NCI-H1105 (cell line): Measurements from ENCODE around the gene SMG6.
A peak's percentile ranks its signal among the peaks of the same experiment; 100 is the strongest.
"Not testable (repeated sequence)": the region's sequence is repeated elsewhere in the genome, so short reads cannot be mapped to it uniquely, and the experiment has no call there.

Source experiments
- DNase-seq: peaks from one replicate; lab custom pipeline; 2025; lab: John Stamatoyannopoulos, UW

Gene SMG6

DNA sequence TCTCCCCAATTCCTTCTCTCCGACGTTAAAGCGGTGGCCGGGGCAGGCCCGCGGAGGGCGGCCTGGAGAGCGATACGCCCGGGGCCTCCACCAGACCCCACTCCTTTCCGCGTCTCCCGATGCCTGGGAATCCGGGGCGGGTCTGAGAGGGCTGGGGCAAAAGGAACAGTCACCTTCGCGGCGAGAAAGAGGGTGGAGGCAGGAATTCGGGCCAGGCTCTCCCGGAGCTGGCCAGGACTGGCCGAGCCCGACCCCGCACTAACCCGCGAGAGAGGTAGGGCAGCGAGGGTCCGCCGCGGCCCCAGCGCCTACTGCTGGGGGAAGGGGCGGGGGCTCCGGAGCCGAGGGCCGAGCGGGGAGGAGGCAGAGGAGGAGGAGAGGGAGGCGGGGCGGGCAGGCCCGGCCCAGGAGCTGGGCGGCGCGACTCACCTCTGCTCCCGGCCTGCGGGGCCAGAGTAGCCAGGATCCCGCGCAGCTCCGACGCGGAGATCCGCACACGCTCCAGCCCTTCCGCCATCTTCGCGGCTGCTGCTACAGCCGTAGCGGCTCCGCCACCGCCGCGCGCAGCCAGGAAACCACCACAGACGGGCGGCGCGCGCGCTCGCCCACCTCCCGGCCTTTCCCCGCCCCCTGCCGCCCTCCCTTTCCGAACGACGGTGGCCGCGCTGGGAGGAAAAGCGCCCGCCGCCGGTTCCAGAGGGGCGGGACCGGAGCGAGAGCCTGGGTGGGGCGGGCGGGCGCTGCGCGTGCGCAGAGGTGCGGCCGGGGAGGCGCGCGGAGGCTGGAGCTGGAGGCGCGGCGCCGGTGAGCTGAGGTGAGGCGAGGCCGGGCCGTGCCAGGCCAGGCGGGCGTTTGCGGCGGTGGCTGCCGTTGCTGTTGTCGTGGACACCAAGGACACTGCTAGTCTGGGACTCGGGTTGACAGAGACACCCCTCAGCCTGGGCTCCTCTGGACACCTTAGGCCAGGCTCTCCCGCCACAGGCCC, at the start of gene SMG6, which contains the start of gene SRR:
Gene SMG6, minus strand, starts transcription at position 582 of the 985 bp plus-strand sequence. Its CDS starts 65 bp downstream, at position 517.
Gene SRR, plus strand, starts transcription at position 747 of the 985 bp plus-strand sequence. CDS start 11,611 bp downstream, outside the sequence.
- DNase-seq, result peak; percentile 68

DNA sequence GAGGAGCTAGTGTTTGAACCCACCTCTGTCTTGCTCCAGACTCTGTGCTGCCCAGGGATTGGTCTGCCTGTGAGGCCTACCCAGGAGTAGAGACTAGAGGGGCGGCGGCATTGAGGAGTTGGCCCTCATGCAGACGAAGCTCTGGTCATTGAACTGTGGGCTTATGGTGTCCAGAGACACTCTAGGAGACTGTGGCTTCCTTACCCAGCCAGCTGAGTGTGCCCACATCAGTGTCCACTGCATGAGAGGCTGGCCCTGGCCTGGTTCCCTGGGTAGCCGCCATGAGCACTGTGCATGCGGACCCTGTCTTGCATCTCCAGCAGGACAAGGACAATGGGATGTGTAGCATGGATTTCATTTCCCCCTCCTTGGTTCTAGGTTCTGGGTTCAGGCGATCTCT, 47.7 kb upstream of the SMG6 start:
- no peak for DNase-seq

DNA sequence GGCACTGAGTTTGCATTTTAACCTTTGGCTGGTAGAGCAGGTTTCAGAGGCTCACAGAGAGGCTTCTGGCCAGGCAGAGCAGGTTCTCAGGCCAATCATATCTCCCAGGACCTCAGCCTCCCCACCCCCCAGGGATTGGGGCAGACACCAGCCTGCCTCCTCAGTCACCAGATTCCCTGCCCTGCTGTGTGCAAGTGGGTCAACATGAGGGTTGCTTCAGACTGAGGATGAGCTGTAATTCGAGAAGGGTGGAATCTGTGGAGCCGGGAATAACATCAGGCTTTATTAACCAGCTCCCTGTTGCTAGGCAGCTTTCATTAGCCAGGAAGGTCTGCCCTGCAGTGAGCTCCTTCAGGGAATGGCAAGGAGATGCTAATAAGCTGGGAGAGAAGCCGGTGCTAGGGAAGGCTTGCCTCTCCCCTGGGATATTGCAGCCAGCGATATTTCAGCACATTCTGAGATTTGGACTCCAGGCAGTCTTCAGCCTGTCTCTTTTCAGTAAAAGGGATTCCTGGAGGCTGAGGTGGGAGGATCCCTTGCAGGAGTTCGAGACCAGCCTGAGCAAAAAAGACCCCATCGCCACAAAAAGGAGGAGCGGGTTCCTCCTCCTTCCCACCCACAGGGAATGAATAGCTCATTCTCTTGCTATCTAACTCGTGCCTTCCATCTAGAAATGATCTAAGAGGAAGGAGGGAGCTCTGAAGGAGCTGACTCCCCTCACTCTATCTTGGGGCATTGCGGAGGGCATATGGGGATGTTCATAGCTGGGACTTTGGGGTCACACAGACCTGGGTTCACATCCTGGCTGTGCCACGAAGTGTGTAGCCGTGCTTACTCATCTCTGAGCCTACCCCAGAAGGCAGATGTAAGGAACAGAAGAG, 44.5 kb upstream of the SMG6 start:
- DNase-seq, result peak; percentile 35

DNA sequence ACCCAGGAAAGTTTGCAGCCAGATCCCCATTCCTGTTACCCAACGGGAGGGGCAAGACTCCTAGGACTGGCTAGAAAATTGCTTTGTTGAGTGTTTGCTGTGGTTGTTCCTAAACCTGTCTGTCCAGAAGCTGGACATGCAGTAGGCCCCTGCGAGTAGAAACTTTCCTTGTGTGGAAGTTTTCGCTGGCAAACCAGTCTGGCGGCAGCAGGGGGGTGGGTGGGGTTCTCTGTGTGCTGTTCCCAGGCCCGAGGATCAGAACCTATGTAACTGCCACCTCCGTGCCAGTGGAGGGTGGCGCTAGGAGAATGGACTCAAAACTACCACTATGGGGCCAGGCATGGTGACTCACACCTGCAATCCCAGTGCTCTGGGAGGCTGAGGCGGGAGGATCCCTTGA, 42.9 kb upstream of the SMG6 start:
- DNase-seq, result no peak

DNA sequence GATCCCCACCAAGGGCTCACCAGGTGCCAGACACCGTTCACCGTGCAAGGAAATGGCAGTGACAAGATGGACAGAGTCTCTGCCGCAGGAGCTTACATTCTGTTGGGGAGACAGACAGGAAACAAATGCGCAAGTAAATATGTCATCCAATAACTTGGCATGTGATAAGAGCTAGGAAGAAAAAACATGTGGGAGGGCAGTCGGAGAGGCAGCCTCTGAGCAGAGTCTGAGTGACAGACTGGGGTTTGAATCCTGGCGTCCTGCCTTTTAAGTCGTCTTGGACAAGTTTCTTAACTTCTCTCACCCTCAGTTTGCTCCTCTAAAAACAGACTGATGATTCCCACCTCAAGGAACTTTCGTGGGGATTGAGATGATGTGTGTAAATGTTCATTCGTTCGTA, 40.9 kb upstream of the SMG6 start:
- no peak for DNase-seq

DNA sequence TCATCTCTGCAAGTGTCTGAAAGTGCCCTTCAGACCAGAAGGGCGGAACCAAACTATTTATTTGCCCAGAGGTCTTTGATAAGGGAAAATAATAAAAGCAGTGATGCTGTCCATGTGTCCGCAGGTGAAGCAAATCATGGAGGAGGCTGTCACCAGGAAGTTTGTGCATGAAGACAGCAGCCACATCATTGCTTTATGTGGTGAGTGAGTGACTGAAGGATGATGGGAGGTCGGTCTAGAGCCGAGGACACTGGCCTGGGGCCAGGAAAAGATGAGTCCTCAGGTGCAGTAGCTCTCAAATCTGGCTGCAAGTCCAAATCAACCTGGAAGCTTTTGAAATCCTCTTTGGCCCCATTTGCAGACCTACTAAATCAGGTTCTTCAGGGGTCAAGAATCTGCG, 39.8 kb upstream of the SMG6 start:
- no peak for DNase-seq

DNA sequence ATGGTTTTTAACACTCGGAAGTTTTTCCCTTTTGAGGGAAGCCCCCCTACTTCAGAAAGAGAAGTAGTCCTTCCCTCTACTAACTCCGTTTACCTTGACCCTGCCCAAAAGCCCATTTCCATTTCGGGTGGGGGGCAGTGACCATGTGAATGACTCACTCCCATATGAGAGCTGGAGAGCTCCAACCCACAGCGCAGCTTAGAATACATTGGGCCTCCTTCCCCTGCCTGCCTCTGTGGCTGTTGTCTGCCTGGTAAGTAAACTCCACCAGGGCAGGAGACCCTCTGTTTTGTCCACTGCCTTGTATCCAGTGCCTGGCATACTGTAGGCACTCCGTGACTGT, 34.7 kb upstream of the SMG6 start:
- DNase-seq, result no peak

DNA sequence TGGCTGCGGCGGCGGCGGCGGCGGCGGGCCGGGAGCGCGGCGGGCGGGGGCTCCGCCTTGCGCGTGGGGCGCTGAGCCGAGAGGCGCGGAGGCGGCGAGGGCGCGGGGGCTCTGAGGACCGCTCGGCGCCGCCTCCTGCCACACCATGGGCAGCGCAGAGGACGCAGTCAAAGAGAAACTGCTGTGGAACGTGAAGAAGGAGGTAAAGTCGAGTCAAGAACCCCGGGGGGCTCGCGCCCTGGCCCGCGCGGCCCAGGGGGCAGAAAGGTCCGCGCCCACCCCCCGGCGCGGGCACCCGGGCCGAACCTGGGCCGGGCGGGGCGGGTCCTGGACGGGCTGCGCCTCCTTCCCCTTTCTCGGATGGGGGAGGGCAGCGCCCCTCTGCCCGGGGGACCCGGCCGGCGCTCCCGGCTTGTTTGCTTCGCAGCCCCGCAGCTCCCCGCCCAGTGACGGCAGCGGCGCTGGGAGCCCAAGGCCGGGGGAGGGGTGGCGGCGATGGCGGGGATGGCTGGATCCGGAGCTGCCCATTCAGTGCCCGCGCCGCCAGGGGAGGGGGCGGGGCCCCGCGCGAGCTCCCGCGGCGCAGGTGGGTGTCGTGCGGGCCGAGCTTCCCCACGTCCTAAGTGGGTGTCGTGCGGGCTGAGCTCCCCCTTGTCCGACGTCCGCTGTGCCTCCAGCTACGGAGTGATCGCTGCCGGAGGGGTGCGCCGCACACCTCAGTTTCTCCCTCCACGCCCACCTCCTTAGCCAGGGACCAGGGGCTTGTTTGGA, 34.1 kb upstream of the SMG6 start:
- no peak for DNase-seq

DNA sequence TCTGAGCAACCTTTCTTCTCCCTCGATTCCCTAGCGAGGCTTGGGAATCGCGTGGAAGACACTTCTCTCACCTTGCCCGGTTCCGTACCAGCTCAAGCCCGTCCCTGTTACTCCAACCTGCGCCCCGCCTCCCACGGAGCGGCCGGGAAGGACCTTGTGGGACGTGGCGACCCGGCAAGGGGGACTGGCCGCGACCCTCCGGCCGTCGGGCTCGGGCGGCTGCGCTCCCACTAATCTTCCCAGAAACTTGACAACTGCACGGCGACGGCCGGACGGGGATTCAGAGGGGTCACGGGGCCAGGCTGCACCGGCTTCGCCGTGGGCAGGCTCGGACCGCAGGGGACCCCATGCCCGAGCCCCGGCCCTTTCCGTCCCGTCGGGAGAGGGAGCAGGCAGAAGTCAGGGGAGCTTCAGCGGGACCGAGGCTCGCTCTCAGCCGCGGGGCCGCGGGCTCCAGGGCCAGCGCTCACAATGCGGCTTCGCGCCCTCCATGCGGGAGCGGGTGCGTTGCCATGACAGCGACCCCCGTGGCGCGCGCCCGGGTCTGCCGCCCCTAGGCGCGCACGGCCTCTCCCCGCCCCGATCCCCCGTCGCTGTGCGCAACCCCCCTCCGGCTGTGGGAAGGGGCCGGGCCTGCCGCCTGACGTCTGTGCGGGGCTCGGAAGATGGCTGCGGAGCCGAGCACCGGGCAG, 33.4 kb upstream of the SMG6 start, which contains the start of gene SGSM2:
Gene SGSM2, plus strand, starts transcription at position 650 of the 692 bp plus-strand sequence. CDS start 188 bp downstream, outside the sequence.
- peak; percentile 32 for DNase-seq

DNA sequence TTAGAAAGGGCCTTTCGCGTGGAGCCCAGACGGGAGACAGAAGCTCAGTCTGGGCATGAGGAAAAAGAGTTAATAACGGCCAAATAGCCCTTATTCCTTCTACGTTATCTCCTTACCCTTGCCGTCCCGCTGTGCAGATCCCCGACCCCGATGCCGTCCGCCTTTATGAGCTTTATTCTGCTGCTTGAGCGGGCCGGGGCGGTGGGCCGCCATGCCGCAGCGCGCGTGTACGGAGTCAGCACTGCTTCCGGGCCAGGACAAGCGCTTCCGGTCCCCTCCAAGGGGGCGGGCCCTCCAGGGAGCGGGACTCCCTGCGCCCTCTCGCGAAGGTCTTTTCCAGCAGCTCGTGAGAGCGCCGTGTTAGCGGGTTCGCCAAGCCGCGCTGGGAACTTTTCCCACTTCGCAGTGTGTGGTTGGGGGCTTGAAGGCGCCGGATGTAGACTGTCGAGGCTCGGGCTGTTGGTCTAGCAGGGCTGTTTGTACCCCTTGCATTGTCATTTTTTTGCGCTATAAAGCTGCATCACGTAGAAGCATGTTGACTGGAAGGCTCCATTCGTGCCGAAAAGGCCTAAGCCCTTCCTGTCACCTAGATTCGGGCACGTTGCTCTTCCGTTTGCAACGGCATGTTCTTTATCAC, 32.7 kb upstream of the SMG6 start, which contains the start of gene TSR1:
Gene TSR1, minus strand, starts transcription at position 243 of the 637 bp plus-strand sequence. Its CDS starts 30 bp downstream, at position 213.
- DNase-seq, result peak; percentile 72

DNA sequence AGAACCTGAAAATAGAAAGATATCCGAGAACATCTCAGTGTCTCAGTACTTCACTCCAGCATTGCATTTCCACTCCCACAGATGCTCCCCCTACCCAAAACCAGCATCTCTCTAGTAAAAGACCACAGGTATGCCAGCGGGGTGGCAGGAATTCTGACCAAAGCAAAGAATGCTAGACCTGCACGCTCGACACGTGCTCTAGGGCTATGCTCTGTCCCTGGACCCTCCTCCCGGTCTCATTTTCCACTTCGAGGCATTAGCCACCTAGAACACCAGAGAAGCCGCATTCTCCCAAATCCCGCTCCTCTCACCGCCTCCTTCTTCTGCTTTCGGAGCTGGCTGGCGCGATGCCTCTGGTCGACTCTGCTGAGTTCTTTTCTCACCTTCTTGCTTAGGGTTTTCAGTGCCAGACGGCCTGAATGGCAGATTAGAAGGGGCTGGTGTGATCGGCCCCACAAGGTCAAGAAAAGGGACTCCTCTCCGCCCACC, 32.2 kb upstream of the SMG6 start:
- no peak for DNase-seq

DNA sequence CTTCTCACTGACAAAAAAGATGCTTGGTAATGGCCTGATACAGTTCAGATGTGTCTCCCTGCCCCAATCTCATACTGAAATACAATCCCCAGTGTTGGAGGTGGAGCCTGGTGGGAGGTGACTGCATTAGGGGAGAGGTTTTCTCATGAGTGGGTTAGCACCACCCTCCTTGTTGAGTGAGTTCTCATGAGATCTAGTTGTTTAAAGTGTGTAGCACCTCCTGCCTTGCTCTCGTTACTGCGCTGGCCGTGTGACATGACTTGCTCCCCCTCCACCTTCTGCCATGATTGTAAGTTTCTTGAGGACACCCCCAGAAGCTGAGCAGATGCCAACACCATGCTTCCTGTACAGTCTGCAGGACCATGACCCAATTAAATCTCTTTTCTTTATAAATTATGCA, 27.7 kb upstream of the SMG6 start:
- DNase-seq, result no peak

DNA sequence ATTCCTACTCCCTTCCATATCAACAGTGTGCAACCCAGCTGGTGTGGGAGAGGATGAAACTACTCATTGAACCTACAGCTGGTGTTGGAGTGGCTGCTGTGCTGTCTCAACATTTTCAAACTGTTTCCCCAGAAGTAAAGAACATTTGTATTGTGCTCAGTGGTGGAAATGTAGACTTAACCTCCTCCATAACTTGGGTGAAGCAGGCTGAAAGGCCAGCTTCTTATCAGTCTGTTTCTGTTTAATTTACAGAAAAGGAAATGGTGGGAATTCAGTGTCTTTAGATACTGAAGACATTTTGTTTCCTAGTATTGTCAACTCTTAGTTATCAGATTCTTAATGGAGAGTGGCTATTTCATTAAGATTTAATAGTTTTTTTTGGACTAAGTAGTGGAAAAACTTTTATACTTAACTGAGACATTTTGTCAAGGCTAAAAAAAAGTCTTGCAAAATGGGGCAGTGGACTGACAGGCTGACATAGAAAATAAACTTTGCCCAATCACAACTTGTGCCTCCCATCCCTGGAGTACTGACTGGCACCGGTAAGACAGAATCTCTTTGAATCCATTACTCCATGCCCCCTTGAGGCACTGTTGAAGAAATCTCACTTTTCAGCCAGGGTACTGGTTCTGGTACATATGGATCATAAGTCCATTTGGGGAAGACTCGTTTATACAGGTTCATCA, 20.2 kb upstream of the SMG6 start:
- DNase-seq, result no peak

DNA sequence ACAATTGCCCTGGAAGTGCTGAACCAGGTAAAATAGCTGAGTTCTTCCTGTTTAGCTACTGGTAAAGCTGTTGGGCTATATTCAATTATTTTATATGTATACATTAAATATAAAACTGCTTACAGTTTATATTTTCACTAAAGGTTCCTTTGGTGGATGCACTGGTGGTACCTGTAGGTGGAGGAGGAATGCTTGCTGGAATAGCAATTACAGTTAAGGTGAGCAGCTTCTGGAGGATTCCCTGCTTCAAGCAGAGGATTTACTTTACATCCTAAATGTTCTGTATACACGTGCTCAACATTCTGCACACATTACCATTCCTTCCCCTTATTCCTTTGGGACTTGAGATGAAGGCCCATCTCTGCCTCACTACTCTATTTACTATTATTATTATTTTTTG, 17.8 kb upstream of the SMG6 start:
- no peak for DNase-seq

DNA sequence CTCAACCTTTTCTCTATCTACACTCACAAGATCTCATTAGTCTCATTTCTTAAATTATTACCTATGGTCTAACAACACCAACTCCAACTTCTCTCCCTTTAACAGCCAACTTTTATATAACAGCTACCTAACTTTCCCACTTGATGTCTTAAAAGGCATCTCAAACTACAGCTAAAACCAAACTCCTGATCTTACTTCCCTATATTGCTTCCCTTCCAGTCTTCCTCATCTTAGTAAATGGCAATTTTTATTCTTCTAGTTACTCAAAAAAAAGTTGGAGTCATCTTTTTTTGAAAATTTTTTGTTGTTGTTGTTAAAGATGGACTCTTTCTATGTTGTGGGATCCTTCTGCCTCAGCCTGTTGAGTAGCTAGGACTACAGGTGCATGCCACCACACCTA, 15.5 kb upstream of the SMG6 start:
- no peak for DNase-seq

DNA sequence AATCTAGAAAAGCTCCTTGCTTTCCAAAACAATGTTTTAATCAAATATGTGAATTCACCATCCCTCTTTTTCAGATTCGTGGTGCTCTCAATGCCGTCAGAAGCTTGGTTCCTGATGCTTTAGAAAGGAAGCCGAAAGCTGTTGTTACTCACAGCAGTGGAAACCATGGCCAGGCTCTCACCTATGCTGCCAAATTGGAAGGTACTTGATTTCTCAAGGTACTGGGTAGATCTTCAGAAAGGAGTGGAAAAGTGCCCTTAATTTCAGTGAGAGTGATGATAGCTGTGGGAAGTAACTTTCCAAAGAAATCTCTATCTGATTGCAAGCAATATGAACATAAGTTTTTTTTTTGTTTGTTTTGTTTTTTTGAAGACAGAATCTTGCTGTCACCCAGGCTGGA, 14.2 kb upstream of the SMG6 start:
- DNase-seq, result no peak

DNA sequence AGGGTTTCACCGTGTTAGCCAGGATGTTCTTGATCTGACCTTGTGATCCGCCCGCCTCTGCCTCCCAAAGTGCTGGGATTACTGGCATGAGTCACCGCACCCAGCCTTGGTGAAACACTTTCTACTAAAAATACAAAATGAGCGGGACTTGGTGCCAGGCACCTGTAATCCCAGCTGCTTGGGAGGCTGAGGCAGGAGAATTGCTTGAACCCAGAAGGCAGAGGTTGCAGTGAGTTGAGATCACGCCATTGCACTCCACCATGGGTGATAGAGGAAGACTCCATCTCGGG, 13.3 kb upstream of the SMG6 start:
- not testable (repeated sequence) for DNase-seq

DNA sequence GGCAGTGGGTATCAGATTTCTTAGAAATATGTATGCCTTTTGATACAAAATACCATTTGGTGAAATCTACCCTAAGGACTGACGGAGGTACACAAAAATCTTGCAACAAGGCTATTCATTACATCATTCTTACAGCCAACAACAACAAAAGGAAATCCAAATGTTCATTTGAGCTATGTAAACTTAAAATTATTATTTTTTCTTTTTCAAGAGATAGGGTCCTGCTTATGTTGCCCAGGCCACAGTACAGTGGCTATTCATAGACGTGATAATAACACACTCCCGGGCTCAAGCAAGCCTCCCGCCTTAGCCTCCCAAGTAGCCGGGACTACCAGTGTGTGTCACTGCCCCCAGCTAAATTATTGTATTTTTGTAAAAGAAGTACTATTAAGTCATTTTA, 9.2 kb upstream of the SMG6 start:
- DNase-seq, result no peak

DNA sequence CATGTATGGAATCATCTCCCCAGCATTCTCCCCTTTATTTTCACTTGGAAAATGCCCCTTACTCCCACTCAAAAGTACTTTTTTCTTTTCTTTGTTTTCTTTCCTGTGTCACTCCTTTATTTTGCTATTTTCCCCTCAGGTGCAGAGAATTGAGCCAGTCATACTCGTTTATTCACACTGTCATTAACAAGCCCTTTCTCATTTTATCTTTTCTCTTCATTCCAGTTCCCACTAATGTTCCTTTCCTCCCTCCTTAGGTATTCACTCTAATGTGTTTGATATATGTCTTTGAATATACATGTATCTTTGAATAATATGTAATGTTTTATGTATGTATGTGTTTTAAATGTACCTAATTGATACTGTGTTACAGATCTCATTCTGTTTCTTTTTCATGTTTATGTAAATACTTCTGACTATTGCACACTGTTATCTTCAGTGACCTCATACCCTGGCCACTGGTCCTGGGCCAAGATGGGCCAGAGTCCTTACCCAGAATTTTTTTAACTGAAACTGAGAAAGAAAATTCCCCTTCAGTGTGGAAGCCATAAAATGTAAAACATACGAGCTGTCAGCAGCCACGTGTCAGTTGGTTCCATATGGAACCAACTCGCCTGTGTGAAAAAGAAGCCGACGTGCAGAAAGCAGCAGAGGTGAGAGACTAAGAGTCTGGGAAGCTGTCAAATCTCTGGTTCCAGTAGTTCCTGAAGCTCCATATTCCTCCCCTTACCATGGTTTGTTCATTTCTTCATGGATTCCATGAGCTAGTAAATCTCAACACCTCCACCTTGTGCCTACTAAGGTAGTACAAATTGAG, 6.0 kb upstream of the SMG6 start:
- no peak for DNase-seq
